ENCODE data around the gene ANKRD60. TPM values are rescaled to one million over a fixed set of nuclear protein-coding genes. Genes with fewer than 3 reads are reported as not detected.

The ANKRD60 gene
- total RNA-seq, 1 experiment from 2014 or later: not detected

GRCh38 chr20:58184063-58184462 lies 44.4 kb downstream of the ANKRD60 start:
- Histone ChIP-seq H2BK12ac (ENCODE audit: insufficient read length, low read depth, low read length) (no peak overlapping the region), H3K14ac (ENCODE audit: insufficient read depth, low read length) (no peak overlapping the region), H4K91ac (ENCODE audit: insufficient read length, low read depth, low read length) (no peak overlapping the region), H2AFZ (ENCODE audit: low read length) (no peak overlapping the region), H3K79me1 (ENCODE audit: insufficient read depth, low read depth, low read length, poor library complexity, severe bottlenecking) (no peaks in the 10 kb centered on the region), H3K23me2 (ENCODE audit: insufficient read length, low read depth, low read length, poor library complexity, severe bottlenecking) (no peaks in the 10 kb centered on the region), H3K4me2 (ENCODE audit: insufficient read depth, insufficient read length, low read length) (no peak overlapping the region), H4K5ac (ENCODE audit: insufficient read length, low read depth, low read length) (no peak overlapping the region), H3K9ac (ENCODE audit: extremely low read depth, insufficient read length, low read length) (no peak overlapping the region), H3K4ac (ENCODE audit: low read depth, low read length) (no peak overlapping the region), H3K79me2 (ENCODE audit: insufficient read depth, low read length) (no peaks in the 10 kb centered on the region), H3K9me3 (ENCODE audit: control insufficient read depth, low read depth, low read length) (no peaks in the 10 kb centered on the region), H4K20me1 (ENCODE audit: control insufficient read depth, insufficient read depth, insufficient read length) (no peaks in the 10 kb centered on the region), H4K8ac (replicated peaks; ENCODE audit: insufficient read length, low read depth, low read length) (no peak overlapping the region), H2AK5ac (ENCODE audit: insufficient read length, low read length) (no peak overlapping the region), H3K23ac (ENCODE audit: insufficient read length, low read depth, low read length) (no peak overlapping the region), H2BK15ac (ENCODE audit: low read depth, low read length) (no peak overlapping the region), H2BK20ac (ENCODE audit: low read depth, low read length, poor library complexity, severe bottlenecking) (no peak overlapping the region), H3K27me3 (ENCODE audit: insufficient read depth, low read length) (no peaks in the 10 kb centered on the region; the same call in 1 of the 2 replicates), H3K18ac (ENCODE audit: insufficient read length, low read depth, low read length) (no peak overlapping the region), H3K27ac (ENCODE audit: insufficient read length, low read depth, low read length) (no peak overlapping the region), H2BK120ac (ENCODE audit: low read depth, low read length, poor library complexity, severe bottlenecking) (no peak overlapping the region), H3K4me1 (ENCODE audit: insufficient read depth, low read length) (no peaks in the 10 kb centered on the region), H3T11ph (ENCODE audit: low read length) (no peak overlapping the region), H2BK5ac (ENCODE audit: insufficient read length, low read length) (no peak overlapping the region), H3K56ac (ENCODE audit: insufficient read length, low read depth, low read length) (no peak overlapping the region)
- Mint-ChIP-seq H3K27ac (no peak overlapping the region), H3K27me3 (ENCODE audit: low read depth) (peaks cover 27% of the 10 kb centered on the region), H3K36me3 (ENCODE audit: insufficient read depth in 1 of 3, low read depth in 3 of 3) (peaks cover 0 to 7% (median 3%) of the 10 kb centered on the region in 3 experiments; a peak in 3 of 7 replicates), H3K9me3 (peaks cover 8 to 10% of the 10 kb centered on the region in 2 experiments; a peak in 4 of 5 replicates), H3K4me3 (no peak overlapping the region), H3K4me1 (peaks cover 7 to 11% of the 10 kb centered on the region in 2 experiments)
- no peak for DNase-seq
- no CpG with 5 or more reads among the region's 3 CpGs for WGBS (ENCODE audit: extremely low coverage, insufficient read length, low lambda C conversion rate)
- no peak for TF ChIP-seq CTCF (conservative IDR thresholded peaks at IDR 0.05)
